GM12801 (cell line): Measurements from ENCODE around the gene COL23A1.

Experiments used
- TF ChIP-seq, protein P1 (sequence below): IDR thresholded peaks from one replicate; pipeline ENCODE4 v1.5.1; 2011; ENCODE audit warnings: control low read depth; ENCODE audit not compliant: insufficient read length; ENCODE audit errors: extremely low read depth

Gene COL23A1

DNA sequence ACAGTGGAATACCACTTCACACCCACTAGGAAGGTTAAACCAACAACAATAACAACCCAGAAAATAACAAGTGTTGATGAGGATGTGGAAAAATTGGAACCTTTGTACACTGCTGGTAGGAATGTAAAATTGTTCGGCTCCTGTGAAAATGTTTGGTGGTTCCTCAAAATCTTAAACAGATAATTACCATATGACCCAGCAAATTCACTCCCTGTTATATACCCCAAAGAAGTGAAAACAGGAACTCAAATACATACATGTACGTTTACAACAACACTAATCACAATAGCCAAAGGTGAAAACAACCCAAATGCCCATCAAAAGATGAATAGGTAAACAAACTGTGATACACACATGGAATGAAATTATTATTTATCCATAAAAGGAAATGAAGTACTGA lies 179.1 kb downstream of the COL23A1 start:
- TF ChIP-seq, protein P1, sequence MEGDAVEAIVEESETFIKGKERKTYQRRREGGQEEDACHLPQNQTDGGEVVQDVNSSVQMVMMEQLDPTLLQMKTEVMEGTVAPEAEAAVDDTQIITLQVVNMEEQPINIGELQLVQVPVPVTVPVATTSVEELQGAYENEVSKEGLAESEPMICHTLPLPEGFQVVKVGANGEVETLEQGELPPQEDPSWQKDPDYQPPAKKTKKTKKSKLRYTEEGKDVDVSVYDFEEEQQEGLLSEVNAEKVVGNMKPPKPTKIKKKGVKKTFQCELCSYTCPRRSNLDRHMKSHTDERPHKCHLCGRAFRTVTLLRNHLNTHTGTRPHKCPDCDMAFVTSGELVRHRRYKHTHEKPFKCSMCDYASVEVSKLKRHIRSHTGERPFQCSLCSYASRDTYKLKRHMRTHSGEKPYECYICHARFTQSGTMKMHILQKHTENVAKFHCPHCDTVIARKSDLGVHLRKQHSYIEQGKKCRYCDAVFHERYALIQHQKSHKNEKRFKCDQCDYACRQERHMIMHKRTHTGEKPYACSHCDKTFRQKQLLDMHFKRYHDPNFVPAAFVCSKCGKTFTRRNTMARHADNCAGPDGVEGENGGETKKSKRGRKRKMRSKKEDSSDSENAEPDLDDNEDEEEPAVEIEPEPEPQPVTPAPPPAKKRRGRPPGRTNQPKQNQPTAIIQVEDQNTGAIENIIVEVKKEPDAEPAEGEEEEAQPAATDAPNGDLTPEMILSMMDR = no peak

DNA sequence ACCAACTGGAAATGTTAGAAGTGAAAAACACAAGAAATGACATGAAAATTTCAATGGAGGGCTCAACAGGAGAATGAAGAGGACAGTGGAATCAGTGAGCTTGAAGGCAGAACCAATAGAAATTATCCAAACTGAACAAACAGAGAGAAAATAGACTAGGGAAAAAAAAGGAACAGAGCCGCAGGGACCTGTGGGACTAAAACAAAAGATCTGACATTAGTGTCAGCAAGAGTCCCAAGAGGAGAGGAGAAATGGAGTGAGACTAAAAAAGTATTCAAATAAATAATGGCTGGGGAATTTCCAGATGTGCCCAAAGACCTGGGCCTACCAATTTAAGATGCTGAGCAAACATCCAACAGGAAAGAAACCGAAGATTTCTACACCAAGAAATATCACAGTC lies 182.5 kb downstream of the COL23A1 start:
- TF ChIP-seq, protein P1 = no peak

DNA sequence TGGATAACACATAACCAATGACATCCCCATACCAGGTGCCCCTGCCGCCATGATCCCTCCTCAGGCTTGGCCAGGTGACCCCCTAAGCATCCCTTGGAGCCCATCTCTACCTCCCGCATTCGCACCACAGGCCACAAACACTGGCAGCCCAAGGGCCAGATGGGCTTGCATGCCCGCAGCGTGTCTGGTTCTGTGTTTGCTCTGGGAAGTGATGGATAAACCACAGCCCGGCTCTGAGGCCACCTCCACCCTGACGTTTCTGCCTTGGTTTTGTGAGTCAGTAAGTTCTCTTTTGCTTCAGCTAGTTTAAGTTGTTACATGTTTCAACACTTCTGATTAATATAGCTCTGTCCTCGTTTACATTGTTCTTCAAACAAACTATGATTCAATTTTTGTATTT lies 185.2 kb downstream of the COL23A1 start:
- TF ChIP-seq, protein P1 = no peak

DNA sequence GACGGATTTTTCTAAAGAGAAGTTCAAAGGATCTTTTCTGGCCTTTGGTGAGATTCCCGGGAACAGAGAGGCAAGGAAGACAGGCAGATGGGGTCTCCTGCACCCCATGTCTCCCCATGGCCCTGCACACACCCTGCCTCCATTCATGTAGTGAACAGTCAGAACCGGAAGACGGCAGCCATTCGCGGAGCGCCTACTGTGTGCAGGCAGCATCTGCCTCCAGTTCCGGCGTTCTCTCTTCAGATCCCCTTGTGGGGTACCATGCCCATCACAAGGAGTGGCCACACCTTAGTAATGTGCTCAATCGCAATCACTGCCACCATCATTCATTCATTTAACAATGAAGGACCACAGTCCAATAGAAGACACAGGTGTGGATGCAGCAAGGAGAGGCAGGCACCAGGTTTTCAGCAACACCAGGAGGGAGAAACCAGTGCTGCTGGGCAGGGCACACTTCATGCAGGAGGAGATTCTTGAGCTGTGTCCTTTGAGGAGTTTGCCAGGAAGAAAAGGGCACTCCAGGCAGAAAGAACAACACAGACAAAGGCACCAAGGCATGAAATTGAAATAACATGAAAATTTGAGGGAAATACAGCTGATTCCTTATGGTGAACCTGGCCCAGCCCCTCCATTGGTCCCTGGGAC lies 186.1 kb downstream of the COL23A1 start:
- TF ChIP-seq, protein P1 = no peak

DNA sequence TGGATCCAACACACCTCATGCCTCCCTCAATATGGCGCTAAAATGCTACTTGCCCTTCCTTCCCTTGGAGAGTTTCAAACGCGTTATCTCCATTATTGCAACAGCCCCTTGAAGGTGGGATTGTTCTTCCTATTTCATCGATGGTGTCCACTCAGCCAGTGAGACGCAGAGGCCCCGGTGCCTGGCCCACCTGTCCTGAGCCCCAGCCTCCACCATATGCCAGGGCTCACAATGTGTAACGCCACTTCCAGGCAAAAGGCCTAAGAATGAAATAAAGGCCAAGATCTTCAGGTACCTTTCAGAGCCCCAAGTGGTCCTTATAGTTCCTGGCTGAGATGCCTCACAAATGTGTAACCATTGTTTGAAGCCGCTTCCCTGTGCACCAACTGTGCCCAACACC lies 186.8 kb downstream of the COL23A1 start:
- TF ChIP-seq, protein P1 = no peak

DNA sequence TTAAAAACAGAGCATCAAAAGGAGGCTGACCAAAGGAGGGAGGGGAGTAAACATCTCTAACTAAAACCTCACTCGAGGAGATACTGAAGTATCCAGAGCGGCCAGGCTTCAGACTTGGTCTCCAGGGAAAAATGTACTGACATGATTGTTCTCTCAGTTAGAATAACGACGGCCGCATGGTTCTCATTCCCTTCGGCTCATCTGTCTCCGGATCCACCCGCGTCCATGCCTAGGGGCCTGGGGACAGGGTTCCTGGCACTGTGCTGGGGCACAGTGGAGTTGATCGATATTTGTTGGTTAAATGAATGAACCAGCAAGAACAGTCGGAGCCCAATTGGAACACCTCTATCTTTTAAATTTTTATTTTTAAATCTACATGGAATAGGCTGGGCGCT lies 190.5 kb downstream of the COL23A1 start:
- TF ChIP-seq, protein P1 = no peak

DNA sequence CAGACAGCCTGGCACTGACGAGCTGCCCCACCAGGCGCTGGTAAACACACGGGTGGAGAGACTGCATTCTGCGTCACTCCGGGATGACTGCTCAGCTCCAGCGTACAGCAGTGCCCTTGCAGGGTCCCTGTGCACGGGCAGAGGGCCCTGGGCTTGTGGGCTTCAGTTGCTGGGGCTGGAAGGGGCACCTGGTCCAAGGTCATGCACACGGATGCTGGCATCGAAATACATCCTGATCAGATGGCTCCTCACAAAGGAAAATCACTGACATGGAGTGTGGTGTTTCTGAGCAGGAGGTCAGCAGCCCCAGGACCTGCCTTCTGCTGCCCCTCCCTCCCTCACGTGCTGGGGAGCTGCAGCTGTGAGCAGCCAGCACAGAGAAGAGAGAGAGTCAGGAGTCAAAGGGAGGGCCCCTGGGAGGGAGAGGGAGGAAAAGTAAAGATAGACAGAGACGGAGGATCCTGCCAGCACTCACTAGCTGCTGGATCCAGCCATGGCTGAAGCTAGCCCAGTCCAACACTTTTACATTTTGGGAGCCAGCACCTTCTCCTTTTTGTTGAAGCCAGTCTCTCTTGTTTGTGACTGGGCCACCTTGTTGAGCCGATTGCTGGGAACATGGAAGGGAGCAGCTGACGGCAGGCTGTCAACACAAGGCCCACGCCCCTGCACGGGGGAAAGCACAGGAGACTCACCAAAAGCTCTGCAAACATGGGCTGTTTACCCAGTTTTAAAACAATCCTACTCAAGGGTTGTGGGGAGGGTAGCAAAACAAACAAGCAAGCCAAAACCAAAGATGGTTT lies 191.1 kb downstream of the COL23A1 start:
- TF ChIP-seq, protein P1 = no peak
